Loucy (cell line): Measurements from ENCODE around the gene BCL2L11.

Experiments
- EZH2phosphoT487 ChIP-seq: fragments of 200-600 bp; IDR thresholded peaks from 2 replicates; pipeline ENCODE4 v1.6.1; 2018; ENCODE audit warnings: antibody characterized with exemption, mild to moderate bottlenecking, moderate library complexity, borderline replicate concordance
- TF ChIP-seq, protein P1 (sequence below): fragments of 200-600 bp; sonication (generic); conservative IDR thresholded peaks from 2 replicates; pipeline ENCODE4 v1.5.1; 2014; ENCODE audit warnings: mild to moderate bottlenecking, antibody characterized with exemption, low read length

DNA sequence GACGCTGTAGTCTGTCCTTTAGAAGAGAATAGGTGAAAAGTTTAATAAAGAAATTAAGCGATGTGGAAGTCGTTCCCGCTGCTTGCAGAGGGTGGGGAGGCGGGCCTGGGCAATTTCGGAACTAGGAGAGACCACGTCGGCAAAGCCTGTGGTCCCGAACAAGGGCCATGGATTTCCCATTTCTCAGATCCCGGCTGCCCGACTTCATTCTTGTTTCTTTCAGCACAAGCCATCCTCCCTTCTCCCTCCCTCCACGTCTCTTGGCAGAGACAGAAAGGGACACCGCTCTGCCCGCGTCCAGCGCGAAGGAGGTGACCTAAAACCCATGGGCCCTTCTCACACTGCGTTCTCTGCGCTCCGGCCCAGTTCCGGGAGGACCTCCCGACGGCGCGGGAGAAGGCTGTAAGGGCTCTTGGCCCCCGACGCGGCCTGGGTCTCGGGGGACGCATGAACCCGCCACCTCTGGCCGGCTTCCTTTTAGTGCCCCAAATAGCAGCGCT lies 2.2 kb upstream of the BCL2L11 start:
- TF ChIP-seq, protein P1, sequence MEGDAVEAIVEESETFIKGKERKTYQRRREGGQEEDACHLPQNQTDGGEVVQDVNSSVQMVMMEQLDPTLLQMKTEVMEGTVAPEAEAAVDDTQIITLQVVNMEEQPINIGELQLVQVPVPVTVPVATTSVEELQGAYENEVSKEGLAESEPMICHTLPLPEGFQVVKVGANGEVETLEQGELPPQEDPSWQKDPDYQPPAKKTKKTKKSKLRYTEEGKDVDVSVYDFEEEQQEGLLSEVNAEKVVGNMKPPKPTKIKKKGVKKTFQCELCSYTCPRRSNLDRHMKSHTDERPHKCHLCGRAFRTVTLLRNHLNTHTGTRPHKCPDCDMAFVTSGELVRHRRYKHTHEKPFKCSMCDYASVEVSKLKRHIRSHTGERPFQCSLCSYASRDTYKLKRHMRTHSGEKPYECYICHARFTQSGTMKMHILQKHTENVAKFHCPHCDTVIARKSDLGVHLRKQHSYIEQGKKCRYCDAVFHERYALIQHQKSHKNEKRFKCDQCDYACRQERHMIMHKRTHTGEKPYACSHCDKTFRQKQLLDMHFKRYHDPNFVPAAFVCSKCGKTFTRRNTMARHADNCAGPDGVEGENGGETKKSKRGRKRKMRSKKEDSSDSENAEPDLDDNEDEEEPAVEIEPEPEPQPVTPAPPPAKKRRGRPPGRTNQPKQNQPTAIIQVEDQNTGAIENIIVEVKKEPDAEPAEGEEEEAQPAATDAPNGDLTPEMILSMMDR: no peak
- no peak for TF ChIP-seq EZH2phosphoT487
